Measurements from ENCODE around the gene MRPS12. TPM values are rescaled to one million over a fixed set of nuclear protein-coding genes. Genes with fewer than 3 reads are reported as not detected.

Gene MRPS12
- total RNA-seq, 4 donors from 2014 or later: 29.9 to 43.9 (median 33.1) TPM

- Histone ChIP-seq H3K27me3 (no peaks in the 10 kb centered on the region), H3K4me3 (peak within 1 kb of the TSS; percentile 55 to 76 (median 63)), H3K4me1 (peaks cover 0 to 21% (median 0%) of the 10 kb centered on the region in 4 donors), H3K27ac (peak within 1 kb of the TSS; percentile 87 to 96 (median 90)), H3K9me3 (no peaks in the 10 kb centered on the region), H3K36me3 (peaks cover 0 to 3% (median 0%) of the 10 kb centered on the region in 3 donors)
- WGBS, 2 donors: 1 to 10% methylated on average over 14 to 30 of the region's 63 CpGs
- peak; percentile 29 to 34 for DNase-seq (ENCODE audit: low spot score in 2 of 2)
- TF ChIP-seq POLR2A (IDR thresholded peaks at IDR 0.05): no peak
- peak in 1 of 5 experiments; percentile 10 for TF ChIP-seq CTCF (IDR thresholded peaks at IDR 0.05)
- TF ChIP-seq EP300 (IDR thresholded peaks at IDR 0.05): peak in 1 of 2 donors; percentile 37
Observed at GRCh38 chr19:38975214-38975860, 44.6 kb downstream of the MRPS12 start, which contains the start of gene FBXO17. Gene FBXO17, minus strand, starts transcription at chr19:38975742. Its CDS starts 25,423 bp downstream, at chr19:38950319.

- TF ChIP-seq CTCF (IDR thresholded peaks at IDR 0.05) (no peak), EP300 (IDR thresholded peaks at IDR 0.05) (no peak), POLR2A (IDR thresholded peaks at IDR 0.05) (no peak)
- no peaks in the 10 kb centered on the region for H3K36me3 ChIP-seq
- WGBS, 2 donors: 4 to 6% methylated on average over 7 to 16 of the region's 22 CpGs
- no peaks in the 10 kb centered on the region for H3K27me3 ChIP-seq
- peak overlapping the region; percentile 55 to 76 (median 63) for H3K4me3 ChIP-seq
- H3K9me3 ChIP-seq: no peaks in the 10 kb centered on the region
- H3K4me1 ChIP-seq: peaks cover 0 to 16% (median 0%) of the 10 kb centered on the region in 4 donors
- no peak for DNase-seq (ENCODE audit: low spot score in 2 of 2)
- peak overlapping the region; percentile 87 to 96 (median 90) for H3K27ac ChIP-seq
Observed at GRCh38 chr19:38975861-38976271, 45.1 kb downstream of the MRPS12 start.

GRCh38 chr19:38977445-38978325 lies 46.9 kb downstream of the MRPS12 start:
- no peak overlapping the region for H3K27ac ChIP-seq
- no peak for DNase-seq (ENCODE audit: low spot score in 2 of 2)
- H3K9me3 ChIP-seq: no peaks in the 10 kb centered on the region
- H3K27me3 ChIP-seq: no peaks in the 10 kb centered on the region
- H3K4me3 ChIP-seq: no peak overlapping the region
- WGBS, 2 donors: 82 to 87% methylated on average over 15 of the region's 15 CpGs
- TF ChIP-seq CTCF (IDR thresholded peaks at IDR 0.05) (no peak), EP300 (IDR thresholded peaks at IDR 0.05) (no peak), POLR2A (IDR thresholded peaks at IDR 0.05) (no peak)
- no peaks in the 10 kb centered on the region for H3K36me3 ChIP-seq
- H3K4me1 ChIP-seq: peaks cover 0 to 16% (median 0%) of the 10 kb centered on the region in 4 donors

- Histone ChIP-seq H3K4me1 (peaks cover 0 to 16% (median 0%) of the 10 kb centered on the region in 4 donors), H3K27ac (no peak overlapping the region), H3K4me3 (no peak overlapping the region), H3K9me3 (no peaks in the 10 kb centered on the region), H3K27me3 (no peaks in the 10 kb centered on the region), H3K36me3 (no peaks in the 10 kb centered on the region)
- no peak for TF ChIP-seq POLR2A (IDR thresholded peaks at IDR 0.05)
- TF ChIP-seq CTCF (IDR thresholded peaks at IDR 0.05): no peak
- TF ChIP-seq EP300 (IDR thresholded peaks at IDR 0.05): no peak
- no peak for DNase-seq (ENCODE audit: low spot score in 2 of 2)
- 79 to 91% methylated on average over 3 of the region's 3 CpGs for WGBS, 2 donors
Observed at GRCh38 chr19:38978326-38978689, 47.6 kb downstream of the MRPS12 start.

- Histone ChIP-seq H3K4me1 (peaks cover 0 to 12% (median 0%) of the 10 kb centered on the region in 4 donors), H3K36me3 (no peaks in the 10 kb centered on the region), H3K4me3 (no peak overlapping the region), H3K9me3 (no peaks in the 10 kb centered on the region), H3K27me3 (no peaks in the 10 kb centered on the region), H3K27ac (no peak overlapping the region)
- WGBS, 2 donors: 78 to 89% methylated on average over 5 of the region's 5 CpGs
- TF ChIP-seq CTCF (IDR thresholded peaks at IDR 0.05): no peak
- no peak for TF ChIP-seq EP300 (IDR thresholded peaks at IDR 0.05)
- TF ChIP-seq POLR2A (IDR thresholded peaks at IDR 0.05): no peak
- no peak for DNase-seq (ENCODE audit: low spot score in 2 of 2)
Observed at GRCh38 chr19:38979812-38980211, 49.1 kb downstream of the MRPS12 start.

Data from tibial nerve (tissue), 4 donors.